A549 (cell line): Measurements from ENCODE around the gene HPCA. TPM values are rescaled to one million over a fixed set of nuclear protein-coding genes. Genes with fewer than 3 reads are reported as not detected.

Source experiments
- ATAC-seq, 2 experiments: fragments of 200-7000 bp in 1 of 2; fragments of >200 bp in 1 of 2; cut with Nextera tagmentation in 1 of 2; cut with Tn5 transposase in 1 of 2; 3 replicates each; pipeline versions ENCODE4 v1.8.0 to v1.9.1; 2018 to 2020; ENCODE audit warnings: mild to moderate bottlenecking in 1 of 2, moderate library complexity in 1 of 2
- CTCF ChIA-PET: fragments of 300-600 bp; sonication (Branson Sonifier 250); formaldehyde crosslinking; extraction: SDS; loops from one replicate; lab custom pipeline; 2021; ENCODE audit warnings: antibody characterized with exemption, inconsistent platforms; lab: Yijun Ruan, JAX
- POLR2A ChIA-PET: fragments of 350-600 bp; formaldehyde crosslinking; extraction: SDS; loops from one replicate; lab custom pipeline; 2021; ENCODE audit warnings: antibody characterized with exemption, inconsistent platforms; lab: Yijun Ruan, JAX
- DNase-seq, 2 experiments: peaks; one replicate each; pipeline versions ENCODE4 v3.0.0 to v3.0.0-alpha.2; 2011 to 2016; ENCODE audit warnings: low read depth in 1 of 2, low spot score in 1 of 2
- FAIRE-seq: peaks from 2 replicates; lab custom pipeline; 2011; peaks lifted over from hg19 to GRCh38; lab: Jason Lieb, UNC
- H3K27ac ChIP-seq, 2 experiments: fragments of >200 bp; sonication (Bioruptor Twin); formaldehyde crosslinking; 3 replicates each; pipeline ENCODE4 v1.5.1; 2016 to 2017
- H3K4me1 ChIP-seq: fragments of >200 bp; sonication (Bioruptor Twin); formaldehyde crosslinking; 3 replicates; pipeline ENCODE4 v1.6.1; 2016
- H3K4me2 ChIP-seq: fragments of >200 bp; sonication (Bioruptor Twin); formaldehyde crosslinking; 3 replicates; pipeline ENCODE4 v1.6.1; 2016
- H3K4me3 ChIP-seq: fragments of >200 bp; sonication (Bioruptor Twin); formaldehyde crosslinking; 3 replicates; pipeline ENCODE4 v1.5.1; 2016
- H3K9me3 ChIP-seq: fragments of >200 bp; sonication (Bioruptor Twin); formaldehyde crosslinking; 3 replicates; pipeline ENCODE4 v1.6.1; 2016
- BHLHE40 ChIP-seq: IDR thresholded peaks from 2 replicates; pipeline ENCODE4 v1.6.1; 2012; ENCODE audit warnings: low read depth, low read length, inconsistent platforms
- CBX8 ChIP-seq: fragments of 200-600 bp; sonication (generic); IDR thresholded peaks from 2 replicates; pipeline ENCODE4 v1.6.1; 2016
- CHD2 ChIP-seq: fragments of 150-350 bp; IDR thresholded peaks from 2 replicates; pipeline ENCODE4 v1.6.1; 2014; ENCODE audit warnings: low read length; ENCODE audit not compliant: partially characterized antibody
- CHD4 ChIP-seq: fragments of 200-600 bp; sonication (generic); IDR thresholded peaks from 2 replicates; pipeline ENCODE4 v1.6.1; 2016; ENCODE audit warnings: antibody characterized with exemption, mild to moderate bottlenecking, borderline replicate concordance
- EHF ChIP-seq: fragments of 250-450 bp; sonication (Bioruptor Pico); IDR thresholded peaks from 2 replicates; pipeline ENCODE4 v1.5.0; 2020; ENCODE audit warnings: mild to moderate bottlenecking
- EHMT2 ChIP-seq: fragments of 200-600 bp; sonication (generic); IDR thresholded peaks from 2 replicates; pipeline ENCODE4 v1.6.1; 2016; ENCODE audit warnings: antibody characterized with exemption, low read depth, mild to moderate bottlenecking, moderate library complexity
- ESRRA ChIP-seq: fragments of 150-350 bp; IDR thresholded peaks from 2 replicates; pipeline ENCODE4 v1.6.1; 2014; ENCODE audit warnings: mild to moderate bottlenecking, low read length, borderline replicate concordance
- GATA3 ChIP-seq: IDR thresholded peaks from 2 replicates; pipeline ENCODE4 v1.6.1; 2012; ENCODE audit warnings: borderline replicate concordance
- HMGXB4 ChIP-seq: fragments of 250-450 bp; sonication (Bioruptor Pico); IDR thresholded peaks from 2 replicates; pipeline ENCODE4 v1.5.0; 2021; ENCODE audit warnings: mild to moderate bottlenecking, moderate library complexity, borderline replicate concordance
- HOXA7 ChIP-seq: fragments of 250-450 bp; sonication (Bioruptor Pico); IDR thresholded peaks from 2 replicates; pipeline ENCODE4 v1.5.0; 2020; ENCODE audit warnings: mild to moderate bottlenecking, moderate library complexity
- HOXB5 ChIP-seq: fragments of 250-450 bp; sonication (Bioruptor Pico); IDR thresholded peaks from 2 replicates; pipeline ENCODE4 v1.5.0; 2020; ENCODE audit warnings: mild to moderate bottlenecking, moderate library complexity
- JUNB ChIP-seq: fragments of >200 bp; sonication (Bioruptor Twin); formaldehyde crosslinking; IDR thresholded peaks from 2 replicates; pipeline ENCODE4 v1.6.1; 2016
- MAFK ChIP-seq: fragments of 450-650 bp; IDR thresholded peaks from 2 replicates; pipeline ENCODE4 v1.6.1; 2014; ENCODE audit not compliant: partially characterized antibody
- POLR2A ChIP-seq: IDR thresholded peaks from 2 replicates; pipeline ENCODE4 v1.6.1; 2012; ENCODE audit warnings: mild to moderate bottlenecking, low read length
- POLR2AphosphoS2 ChIP-seq: conservative IDR thresholded peaks from 2 replicates; pipeline ENCODE4 v1.6.1; 2012; ENCODE audit warnings: low read length, improper control_type of control experiment, inconsistent platforms
- RCOR1 ChIP-seq: fragments of 150-350 bp; IDR thresholded peaks from 2 replicates; pipeline ENCODE4 v1.6.1; 2014; ENCODE audit warnings: antibody characterized with exemption, low read length, low read depth
- REST ChIP-seq: fragments of 200-600 bp; sonication (generic); IDR thresholded peaks from 2 replicates; pipeline ENCODE4 v1.6.1; 2016; ENCODE audit warnings: antibody characterized with exemption, mild to moderate bottlenecking, moderate library complexity
- RFX5 ChIP-seq: fragments of 450-650 bp; IDR thresholded peaks from 2 replicates; pipeline ENCODE4 v1.7.1; 2014; ENCODE audit warnings: antibody characterized with exemption, mild to moderate bottlenecking, moderate library complexity
- SMC3 ChIP-seq: fragments of >200 bp; sonication (Bioruptor Twin); formaldehyde crosslinking; IDR thresholded peaks from 3 replicates; pipeline ENCODE4 v1.6.1; 2018; ENCODE audit warnings: inconsistent platforms
- USF2 ChIP-seq: fragments of 450-650 bp; IDR thresholded peaks from 2 replicates; pipeline ENCODE4 v1.6.1; 2014; ENCODE audit warnings: antibody characterized with exemption
- ZFP36 ChIP-seq: fragments of 450-650 bp; IDR thresholded peaks from 2 replicates; pipeline ENCODE4 v1.6.1; 2014; ENCODE audit warnings: borderline replicate concordance; ENCODE audit not compliant: partially characterized antibody
- ZNF302 ChIP-seq: fragments of 250-450 bp; sonication (Bioruptor Pico); IDR thresholded peaks from 2 replicates; pipeline ENCODE4 v1.9.0; 2021; ENCODE audit warnings: inconsistent platforms, mild to moderate bottlenecking, moderate library complexity
- ZSCAN20 ChIP-seq: fragments of 250-450 bp; sonication (Bioruptor Pico); IDR thresholded peaks from 2 replicates; pipeline ENCODE4 v1.8.0; 2022; ENCODE audit warnings: mild to moderate bottlenecking, moderate library complexity
- WGBS: methylation state at CpG from one replicate; pipeline ENCODE4 v1.1.6; 2017; ENCODE audit errors: missing lambda C conversion rate; 5-methylcytosine and 5-hydroxymethylcytosine counted together
- polyA plus RNA-seq, 4 experiments: library from polyadenylated mRNA; depleted of rRNA in 3 of 4; stranded (reverse); fragments of >200 nt; fragmentation: RNase III in 1 of 4; extraction: RNeasy Plus Mini Kit Qiagen cat#74134 plus additional on column Dnase treatment in 1 of 4; gene quantifications; 2 replicates in 3 of 4; 3 replicates in 1 of 4; pipeline ENCODE4 v1.2.3, GENCODE V29; 2011 to 2017
- TF ChIP-seq, protein P1 (sequence below): fragments of >200 bp; sonication (Bioruptor Twin); formaldehyde crosslinking; IDR thresholded peaks from 2 replicates; pipeline ENCODE4 v1.6.1; 2016
- TF ChIP-seq, protein P2 (sequence below): IDR thresholded peaks from 2 replicates; pipeline ENCODE4 v1.6.1; 2012

HPCA gene
- polyA plus RNA-seq, 2 of the 4 experiments (the other 2 are of a cell fraction), result 0.21 to 0.34 TPM

DNA sequence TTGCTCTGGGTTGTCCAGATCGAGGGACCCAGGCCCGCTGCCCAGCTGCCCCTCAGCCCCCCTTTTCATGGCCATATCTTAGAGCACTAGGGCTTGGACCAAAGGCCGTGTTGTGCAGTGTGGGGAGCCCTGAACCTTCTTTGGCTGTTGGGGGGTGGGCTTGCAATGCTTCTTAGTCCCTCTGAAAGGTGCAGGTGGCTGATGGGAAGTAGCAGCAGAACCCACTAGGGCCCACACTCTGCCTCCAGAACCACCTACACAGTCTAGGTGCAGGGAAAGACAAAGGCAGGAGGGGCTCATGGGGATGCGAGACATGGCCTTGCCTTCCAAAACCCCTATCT, 2.3 kb upstream of the HPCA start:
- Histone ChIP-seq H3K4me3 (no peak overlapping the region), H3K4me2 (no peak overlapping the region), H3K27ac (no peak overlapping the region), H3K9me3 (no peaks in the 10 kb centered on the region), H3K4me1 (peaks cover 4% of the 10 kb centered on the region; the same call in 1 of the 3 replicates)
- ATAC-seq, result no peak
- WGBS, result 64% methylated on average over 3 of the region's 4 CpGs
- no peak for DNase-seq
- no peak for FAIRE-seq
- POLR2A ChIA-PET, result no interaction called here
- CTCF ChIA-PET, result interaction anchor here (1.3 kb wide), 1 partner anchor 11 kb away, joined by 3 read pairs; no protein-coding TSS in a partner anchor
- TF ChIP-seq, protein P1, sequence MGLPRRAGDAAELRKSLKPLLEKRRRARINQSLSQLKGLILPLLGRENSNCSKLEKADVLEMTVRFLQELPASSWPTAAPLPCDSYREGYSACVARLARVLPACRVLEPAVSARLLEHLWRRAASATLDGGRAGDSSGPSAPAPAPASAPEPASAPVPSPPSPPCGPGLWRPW, result no peak

GRCh38 chr1:32884726-32885125, 1.6 kb upstream of the HPCA start:
- no peak overlapping the region for H3K27ac ChIP-seq
- peak in 1 of 2 experiments; percentile 40; a peak in 2 of 6 replicates for ATAC-seq
- no peak overlapping the region for H3K4me2 ChIP-seq
- no peaks in the 10 kb centered on the region for H3K9me3 ChIP-seq
- H3K4me3 ChIP-seq, result no peak overlapping the region
- no peak for DNase-seq
- no peak for TF ChIP-seq BHLHE40
- TF ChIP-seq HMGXB4 (CRISPR knock-in tag), result no peak
- TF ChIP-seq MAFK, result no peak
- TF ChIP-seq RFX5, result no peak
- no peak for TF ChIP-seq USF2
- no peak for TF ChIP-seq CHD2
- TF ChIP-seq ZFP36, result no peak
- no peak for TF ChIP-seq SMC3
- ChIA-PET CTCF (interaction anchor here (1.1 to 3.1 kb wide), 4 partner anchors 9 to 173 kb away, joined by 3 to 25 read pairs (median 4); no protein-coding TSS in a partner anchor), POLR2A (no interaction called here)
- peaks cover 4% of the 10 kb centered on the region; the same call in 1 of the 3 replicates for H3K4me1 ChIP-seq
- FAIRE-seq, result no peak
- 40% methylated on average over 9 of the region's 12 CpGs for WGBS

DNA sequence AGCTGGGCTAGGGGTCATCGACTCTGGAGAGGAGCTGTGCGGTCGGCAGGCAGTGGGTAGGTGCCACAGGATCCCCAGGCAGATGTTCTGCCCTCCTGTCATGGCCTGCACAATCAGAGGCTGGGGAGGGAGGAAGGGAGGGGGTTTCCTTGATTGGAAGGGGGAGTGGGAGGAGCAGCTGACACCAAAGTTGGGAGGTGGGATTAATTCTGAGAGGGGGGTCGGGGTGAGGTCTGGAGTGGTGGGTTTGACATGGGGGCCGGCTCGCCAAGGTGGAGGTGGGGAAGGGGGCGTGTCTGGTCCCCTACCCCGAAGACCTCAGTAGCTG, 651 bp upstream of the HPCA start:
- 11% methylated on average over 5 of the region's 8 CpGs for WGBS
- DNase-seq (no peak), ATAC-seq (no peak), FAIRE-seq (no peak)
- Histone ChIP-seq H3K4me2 (peak overlapping the region; percentile 80; the same call in 1 of the 3 replicates), H3K4me1 (peaks cover 4% of the 10 kb centered on the region; the same call in 1 of the 3 replicates), H3K4me3 (no peak overlapping the region; the same call in 2 of the 3 replicates), H3K27ac (no peak overlapping the region), H3K9me3 (no peaks in the 10 kb centered on the region)
- CTCF ChIA-PET, result interaction anchor here (1.1 to 5.3 kb wide), 8 partner anchors 8 to 201 kb away, joined by 3 to 30 read pairs (median 4); no protein-coding TSS in a partner anchor
- POLR2A ChIA-PET, result no interaction called here
- no peak for TF ChIP-seq HOXB5 (CRISPR knock-in tag)
- no peak for TF ChIP-seq CHD4
- TF ChIP-seq HMGXB4 (CRISPR knock-in tag), result no peak
- TF ChIP-seq ESRRA, result no peak
- no peak for TF ChIP-seq POLR2AphosphoS2
- TF ChIP-seq HOXA7 (CRISPR knock-in tag), result no peak
- TF ChIP-seq CHD2, result no peak
- TF ChIP-seq JUNB, result no peak
- TF ChIP-seq RFX5, result no peak
- TF ChIP-seq EHF, result no peak
- no peak for TF ChIP-seq EHMT2
- TF ChIP-seq ZNF302 (CRISPR knock-in tag), result no peak
- TF ChIP-seq RCOR1, result no peak
- no peak for TF ChIP-seq GATA3
- no peak for TF ChIP-seq REST
- no peak for TF ChIP-seq CBX8
- TF ChIP-seq, protein P1, result no peak
- no peak for TF ChIP-seq POLR2A
- TF ChIP-seq ZSCAN20 (CRISPR knock-in tag), result no peak
- TF ChIP-seq, protein P2, sequence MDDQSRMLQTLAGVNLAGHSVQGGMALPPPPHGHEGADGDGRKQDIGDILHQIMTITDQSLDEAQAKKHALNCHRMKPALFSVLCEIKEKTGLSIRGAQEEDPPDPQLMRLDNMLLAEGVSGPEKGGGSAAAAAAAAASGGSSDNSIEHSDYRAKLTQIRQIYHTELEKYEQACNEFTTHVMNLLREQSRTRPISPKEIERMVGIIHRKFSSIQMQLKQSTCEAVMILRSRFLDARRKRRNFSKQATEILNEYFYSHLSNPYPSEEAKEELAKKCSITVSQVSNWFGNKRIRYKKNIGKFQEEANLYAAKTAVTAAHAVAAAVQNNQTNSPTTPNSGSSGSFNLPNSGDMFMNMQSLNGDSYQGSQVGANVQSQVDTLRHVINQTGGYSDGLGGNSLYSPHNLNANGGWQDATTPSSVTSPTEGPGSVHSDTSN, result no peak
